DMS153 treated with DMSO at 0.1 percent for 48 hours (cell line): Measurements from ENCODE around the gene ITGB3.
A peak's percentile ranks its signal among the peaks of the same experiment; 100 is the strongest.
"Not testable (repeated sequence)": the region's sequence is repeated elsewhere in the genome, so short reads cannot be mapped to it uniquely, and the experiment has no call there.

Experiments
- DNase-seq: peaks from one replicate; lab custom pipeline; 2025; ENCODE audit not compliant: unreplicated experiment; lab: John Stamatoyannopoulos, UW

Gene ITGB3

DNA sequence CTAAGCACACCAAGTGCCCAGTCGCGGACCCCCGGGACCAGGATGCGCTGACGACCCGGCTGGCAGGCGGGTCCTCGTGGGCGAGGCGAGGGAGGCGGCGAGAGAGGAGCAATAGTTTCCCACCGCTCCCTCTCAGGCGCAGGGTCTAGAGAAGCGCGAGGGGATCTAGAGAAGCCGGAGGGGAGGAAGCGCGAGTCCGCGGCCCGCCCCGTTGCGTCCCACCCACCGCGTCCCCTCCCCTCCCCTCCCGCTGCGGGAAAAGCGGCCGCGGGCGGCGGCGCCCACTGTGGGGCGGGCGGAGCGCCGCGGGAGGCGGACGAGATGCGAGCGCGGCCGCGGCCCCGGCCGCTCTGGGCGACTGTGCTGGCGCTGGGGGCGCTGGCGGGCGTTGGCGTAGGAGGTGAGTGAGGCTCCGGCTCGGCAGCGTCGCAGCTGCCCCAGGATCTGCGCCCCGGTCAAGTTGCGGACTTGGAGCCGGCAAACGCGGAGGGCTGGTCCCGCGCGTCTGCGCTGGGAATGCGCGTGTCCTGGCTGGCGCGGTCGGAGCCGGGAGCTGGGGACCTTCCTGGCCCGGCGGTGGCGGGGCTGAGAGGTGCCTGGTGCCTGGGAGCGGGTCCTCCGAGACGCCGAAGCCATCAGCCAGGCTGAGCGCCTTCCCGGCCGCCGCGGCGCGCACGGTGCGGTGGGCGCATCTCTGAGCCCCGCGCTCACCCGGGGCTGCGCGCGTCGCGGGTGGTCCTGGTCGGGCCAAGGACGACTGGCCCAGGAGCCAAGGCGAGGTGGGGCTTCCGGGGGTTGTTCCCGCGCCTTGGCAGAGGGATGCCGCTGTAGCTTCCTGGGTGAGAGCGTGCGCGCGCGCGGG lies at the start of gene ITGB3:
Gene ITGB3 (plus strand): TSS at position 287 of the 862 bp plus-strand sequence. CDS start 35 bp downstream, at position 322.
- DNase-seq: peak; percentile 15

DNA sequence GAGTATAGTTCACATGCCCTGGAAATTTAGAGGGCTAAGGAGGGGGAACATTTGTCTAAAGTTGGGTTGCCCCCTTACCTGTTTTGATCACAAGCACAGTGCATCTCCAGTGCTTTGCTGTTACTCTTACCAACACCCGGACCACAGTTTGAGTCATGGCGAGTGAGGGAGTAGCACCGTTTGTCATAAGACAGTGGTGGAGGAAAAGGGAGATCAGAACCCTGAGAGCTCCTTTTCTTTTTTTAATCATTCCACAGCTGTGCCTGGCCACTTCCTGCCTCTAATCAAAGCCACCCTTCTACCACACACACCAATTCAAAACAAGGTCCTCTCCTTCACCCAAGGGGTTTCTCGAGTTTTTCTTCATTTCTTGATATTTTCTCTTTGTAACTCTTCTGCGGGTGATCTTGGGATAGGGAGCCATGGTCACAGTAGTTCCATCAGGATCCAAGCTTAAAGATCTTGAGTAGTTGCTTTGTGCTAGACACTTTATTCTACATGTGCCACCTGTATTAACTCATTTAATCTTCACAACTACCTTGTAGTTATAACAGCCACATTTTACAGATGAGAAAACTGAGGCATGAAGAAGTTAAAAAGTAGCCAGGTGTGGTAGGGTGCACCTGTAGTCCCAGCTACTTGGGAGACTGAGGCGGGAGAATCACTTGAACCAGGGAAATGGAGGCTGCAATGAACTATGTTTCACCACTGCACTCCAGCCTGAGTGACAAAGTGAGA lies 49.5 kb upstream of the ITGB3 start:
- no peak for DNase-seq

DNA sequence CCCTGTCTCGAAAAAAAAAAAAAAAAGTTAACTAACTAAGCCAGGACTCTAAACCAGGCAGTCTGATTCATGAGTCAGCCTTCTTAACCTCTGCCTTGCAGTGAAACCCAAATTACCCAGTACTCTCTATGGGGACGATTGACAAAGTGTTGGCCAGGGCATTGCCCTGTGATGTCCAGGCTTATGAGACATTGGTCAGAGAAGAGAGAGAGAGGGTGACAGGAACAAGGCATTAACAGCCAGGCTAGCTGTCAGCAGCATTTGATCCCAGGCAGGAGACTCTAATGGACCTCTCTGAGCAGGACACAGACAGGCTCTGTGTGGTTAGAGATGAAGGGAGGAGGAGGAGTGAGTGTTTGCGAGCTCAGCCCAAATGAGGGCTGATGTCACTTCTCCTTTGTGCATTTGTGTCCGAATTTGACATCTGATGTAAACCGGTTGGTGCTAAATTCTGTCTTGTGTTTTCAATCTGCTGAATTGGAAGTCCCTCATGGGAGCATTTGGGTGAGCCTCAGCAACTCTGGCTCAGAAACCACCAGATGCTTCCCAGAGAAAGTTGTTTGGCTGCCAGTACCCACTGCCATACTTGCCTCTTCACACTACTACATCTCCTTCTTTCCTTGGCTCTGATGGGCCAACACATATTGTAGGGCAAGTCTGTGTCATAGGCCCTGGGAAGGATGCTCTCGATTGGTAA lies 48.8 kb upstream of the ITGB3 start:
- DNase-seq: no peak

DNA sequence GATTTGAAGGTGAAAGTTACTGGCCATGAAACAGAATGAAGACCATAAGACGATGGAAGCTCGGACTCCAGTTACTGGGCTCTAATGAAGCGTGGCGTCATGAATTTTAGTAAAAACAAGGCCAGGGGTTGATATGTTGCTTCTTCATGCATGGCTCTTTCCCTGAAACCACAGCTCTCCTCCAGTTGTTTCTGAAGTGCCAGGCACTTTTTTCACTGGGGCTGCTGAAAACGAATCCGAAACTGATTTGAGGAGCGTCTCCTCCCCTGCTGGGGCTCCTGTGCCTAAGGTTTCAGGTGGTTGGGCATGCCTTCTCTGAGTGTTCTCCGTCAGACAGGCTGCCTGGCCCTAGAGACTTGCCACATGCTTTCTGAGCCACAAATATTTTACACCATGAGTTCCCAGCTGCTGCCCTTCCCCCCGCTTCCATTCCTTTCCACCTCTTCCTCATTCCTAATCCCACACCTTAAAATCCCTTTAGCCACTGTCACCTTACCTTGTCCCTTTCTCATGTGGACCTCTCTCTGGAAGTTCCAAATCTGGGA lies 48.1 kb upstream of the ITGB3 start:
- peak; percentile 47 for DNase-seq

DNA sequence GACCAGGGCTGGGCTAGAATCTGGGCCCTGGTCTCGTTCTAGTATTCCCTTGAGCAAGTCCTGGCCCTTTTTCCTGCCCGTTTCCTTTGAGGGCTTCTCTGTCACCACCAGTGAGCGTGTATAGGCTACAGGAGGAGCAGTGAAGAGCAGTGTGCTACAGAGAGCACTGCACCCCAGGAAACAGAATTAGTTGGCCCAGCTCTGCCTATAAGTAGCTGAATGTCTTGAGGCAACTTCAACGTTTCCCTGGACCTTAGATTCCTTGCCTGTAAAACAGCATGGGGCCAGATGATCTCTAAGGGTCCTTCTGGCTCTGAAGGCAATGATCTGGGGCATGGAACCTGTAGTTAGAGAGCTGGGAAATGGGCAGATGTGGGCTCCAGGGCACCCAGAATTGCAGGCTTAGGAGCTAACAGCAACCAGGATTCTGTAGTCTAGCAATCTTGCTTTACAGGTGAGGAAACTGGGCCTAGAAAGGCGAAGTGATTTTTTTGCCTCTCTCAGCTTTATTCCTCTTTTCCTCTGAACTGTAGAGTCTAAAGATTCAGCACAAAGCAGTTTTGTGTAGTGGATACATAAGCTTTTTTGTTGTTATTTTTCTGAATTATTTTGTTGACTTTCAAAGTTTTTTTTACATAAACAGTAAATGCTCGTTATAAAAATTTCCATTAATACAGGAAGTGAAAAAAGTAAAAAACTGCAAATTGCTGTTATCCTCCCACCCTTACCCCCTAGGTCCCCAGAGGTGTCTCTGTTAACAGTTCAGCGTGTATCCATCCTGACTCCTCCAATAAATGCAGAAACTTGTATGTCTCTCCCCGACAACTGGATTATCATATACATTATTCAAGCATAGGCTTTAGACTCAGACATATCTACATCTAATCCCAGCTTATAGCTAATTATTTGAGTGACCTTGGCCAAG lies 46.2 kb upstream of the ITGB3 start:
- DNase-seq: no peak

DNA sequence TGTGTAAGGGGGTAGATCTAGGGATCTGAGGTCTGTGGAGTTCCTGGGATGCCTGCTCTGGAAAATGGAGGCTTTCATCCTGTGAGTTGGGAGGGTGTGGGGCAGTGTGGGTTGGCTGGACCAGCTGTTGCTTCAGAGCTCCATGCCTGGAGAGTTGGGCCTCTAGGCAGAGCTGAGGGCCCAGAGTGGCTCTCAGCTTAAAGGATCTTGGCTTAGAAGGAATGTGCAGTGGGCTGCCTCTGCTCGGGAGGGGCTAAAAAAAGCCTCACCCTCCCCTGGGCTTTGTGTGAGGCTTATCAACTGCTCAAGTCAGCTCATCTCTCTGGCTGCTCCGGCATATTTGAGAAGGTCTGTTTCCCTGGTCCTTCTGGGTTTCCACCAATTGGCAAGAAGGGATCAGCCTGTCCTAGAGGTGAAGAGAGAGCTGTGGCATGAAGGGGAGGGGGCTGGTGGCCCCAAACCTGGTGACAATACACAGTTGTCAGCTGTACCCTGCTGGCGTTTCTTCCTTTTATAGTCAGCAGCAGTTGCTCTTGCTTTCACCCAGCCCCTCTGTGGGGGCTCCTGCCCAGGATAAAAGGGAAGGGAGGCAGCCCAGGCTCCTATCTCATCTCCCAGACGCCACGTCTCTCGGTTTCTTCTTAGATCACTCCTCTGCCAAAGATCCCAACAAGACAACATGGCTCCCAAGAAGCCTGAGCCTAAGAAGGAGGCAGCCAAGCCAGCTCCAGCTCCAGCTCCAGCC lies 44.7 kb upstream of the ITGB3 start, which contains the start of gene MYL4:
Gene MYL4 (plus strand): TSS at position 605 of the 745 bp plus-strand sequence. CDS start 75 bp downstream, at position 680.
- no peak for DNase-seq

DNA sequence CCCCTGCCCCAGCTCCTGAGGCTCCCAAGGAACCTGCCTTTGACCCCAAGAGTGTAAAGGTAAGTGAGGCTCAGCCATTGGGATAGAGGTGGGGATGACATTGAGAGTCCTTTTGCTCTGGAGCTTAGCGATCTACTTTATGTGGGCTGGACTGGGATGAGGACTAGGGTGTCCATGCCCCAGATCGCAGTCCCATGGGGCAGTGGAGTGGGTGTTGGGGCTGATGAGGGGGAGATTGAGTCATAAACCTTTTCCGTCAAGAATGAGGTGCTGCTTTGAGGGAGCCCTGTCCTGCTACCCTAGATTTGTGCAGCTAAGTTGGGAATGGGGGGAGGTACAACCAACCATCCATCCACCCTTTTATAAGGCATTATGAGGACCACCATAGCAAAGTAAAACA lies 44.1 kb upstream of the ITGB3 start:
- DNase-seq: no peak

DNA sequence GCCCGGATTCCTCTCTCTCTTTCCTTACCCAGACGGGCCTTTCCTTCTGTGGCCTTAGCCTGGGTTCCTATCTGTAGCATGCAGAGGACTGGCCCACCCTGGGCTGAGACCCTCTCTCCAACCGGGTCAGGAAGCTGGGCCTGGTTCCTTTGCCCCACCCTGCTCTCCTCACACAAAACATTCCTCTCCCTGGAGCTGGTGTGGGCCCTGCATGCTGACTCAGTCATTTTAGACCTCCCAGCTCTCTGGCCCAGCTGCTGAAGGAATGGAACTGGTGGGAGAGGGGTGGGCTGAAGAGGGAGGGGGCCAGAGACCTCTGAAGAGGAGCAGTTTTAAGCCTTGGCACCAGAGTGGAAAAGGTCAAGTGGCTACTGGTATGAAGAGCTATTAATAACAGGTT lies 43.5 kb upstream of the ITGB3 start:
- DNase-seq: no peak

DNA sequence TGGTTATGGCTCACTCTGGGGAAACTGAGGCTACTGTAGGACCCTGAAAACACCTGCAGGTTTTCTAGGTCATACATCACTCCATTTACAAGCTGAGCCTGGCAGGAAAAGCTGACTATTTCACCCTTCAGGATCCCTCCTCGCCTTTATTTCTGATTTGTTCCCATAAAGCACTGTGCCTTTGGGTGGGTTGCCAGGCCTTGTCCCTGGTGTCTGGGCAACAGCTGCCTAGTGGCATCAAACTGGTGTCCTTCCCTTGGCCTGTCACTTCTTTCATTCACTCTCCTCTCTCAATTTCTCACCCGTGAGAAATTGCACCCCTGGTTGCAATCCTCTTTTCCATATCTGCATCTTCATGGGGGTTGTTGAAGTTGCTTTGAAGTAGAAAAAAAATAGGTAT lies 42.8 kb upstream of the ITGB3 start:
- no peak for DNase-seq

DNA sequence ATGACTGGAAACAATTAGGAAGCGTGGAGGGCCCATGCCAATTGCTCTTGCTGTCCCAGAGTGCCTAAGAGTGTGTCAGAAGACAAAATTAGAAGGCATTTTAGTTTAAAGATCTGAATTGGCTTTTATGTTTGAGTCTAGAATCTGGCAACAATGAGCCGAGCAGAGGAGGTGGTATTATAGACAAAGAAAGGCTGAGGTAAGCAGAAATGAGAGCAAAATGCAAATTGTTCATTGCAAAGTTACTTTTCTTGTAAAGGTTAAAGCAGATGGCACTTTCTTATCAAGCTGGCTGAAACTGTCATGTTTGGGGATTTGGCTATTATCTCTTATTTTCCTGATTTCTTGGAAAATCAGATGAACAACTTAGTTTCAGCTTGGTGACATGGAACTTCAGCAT lies 41.2 kb upstream of the ITGB3 start:
- no peak for DNase-seq

DNA sequence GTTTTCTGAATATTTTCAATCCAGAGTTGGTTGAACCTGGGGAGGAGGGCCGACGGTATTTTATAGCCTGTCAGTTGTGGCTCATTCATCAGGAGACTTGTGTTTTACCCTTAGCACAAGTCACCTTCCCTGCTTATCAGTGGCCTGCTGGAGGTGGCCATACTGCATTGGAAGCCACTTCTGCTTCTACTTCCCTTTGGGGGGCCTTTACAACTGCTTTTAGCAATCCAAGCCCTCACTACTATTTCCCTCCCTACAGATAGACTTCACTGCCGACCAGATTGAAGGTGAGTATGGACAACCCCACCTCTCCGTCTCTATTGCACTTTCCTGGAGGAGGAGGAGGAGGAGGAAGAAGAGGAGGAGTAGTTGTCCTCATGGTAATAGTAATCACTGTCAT lies 40.1 kb upstream of the ITGB3 start:
- no peak for DNase-seq

DNA sequence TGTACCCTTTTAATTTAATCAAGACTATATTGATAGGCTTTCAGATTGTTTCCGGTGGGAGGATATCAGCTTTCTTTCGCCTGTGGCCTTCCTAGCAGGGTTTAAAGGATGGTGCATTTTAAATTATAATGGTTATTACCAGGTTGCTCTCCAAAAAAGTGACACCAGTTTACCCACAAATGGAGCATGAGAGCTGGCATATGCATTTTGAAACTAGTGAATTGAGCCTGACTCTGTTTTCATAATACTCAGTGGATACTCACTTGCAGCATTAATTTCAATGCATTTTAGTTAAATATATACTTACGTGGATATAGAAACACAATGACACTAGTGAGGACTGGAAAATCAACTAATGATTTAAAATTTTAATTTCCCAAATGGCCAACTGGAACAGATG lies 38.7 kb upstream of the ITGB3 start:
- no peak for DNase-seq

DNA sequence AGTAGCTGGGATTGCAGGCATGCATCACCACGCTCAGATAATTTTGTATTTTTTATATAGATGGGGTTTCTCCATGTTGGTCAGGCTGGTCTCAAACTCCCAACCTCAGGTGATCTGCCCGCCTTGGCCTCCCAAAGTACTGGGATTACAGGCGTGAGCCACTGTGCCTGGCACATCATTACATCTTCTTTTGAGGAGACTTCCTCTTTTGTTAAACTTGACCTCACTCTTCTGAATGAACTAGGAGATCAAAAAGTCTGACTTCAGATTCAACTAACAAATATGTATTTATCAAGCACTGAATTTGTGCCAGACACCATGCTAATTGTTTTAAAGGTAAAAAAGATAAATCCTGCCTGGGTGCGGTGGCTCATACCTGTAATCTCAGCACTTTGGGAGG lies 36.8 kb upstream of the ITGB3 start:
- DNase-seq: not testable (repeated sequence)

DNA sequence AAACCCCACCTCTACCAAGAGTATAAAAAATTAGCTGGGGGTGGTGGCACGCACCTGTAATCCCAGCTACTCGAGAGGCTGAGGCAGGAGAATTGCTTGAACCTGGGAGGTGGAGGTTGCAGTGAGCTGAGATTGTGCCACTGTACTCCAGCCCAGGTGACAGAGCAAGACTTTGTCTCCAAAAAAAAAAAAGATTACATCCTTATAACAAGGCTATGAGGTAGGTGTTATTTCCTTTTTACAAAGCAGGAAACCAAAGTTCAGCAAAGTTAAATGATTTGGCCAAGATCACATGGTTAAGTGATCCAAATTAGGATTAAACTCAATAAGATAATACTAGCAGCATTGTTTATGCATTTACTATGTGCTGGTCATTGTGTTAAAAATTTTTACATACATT lies 36.3 kb upstream of the ITGB3 start:
- DNase-seq: not testable (repeated sequence)

DNA sequence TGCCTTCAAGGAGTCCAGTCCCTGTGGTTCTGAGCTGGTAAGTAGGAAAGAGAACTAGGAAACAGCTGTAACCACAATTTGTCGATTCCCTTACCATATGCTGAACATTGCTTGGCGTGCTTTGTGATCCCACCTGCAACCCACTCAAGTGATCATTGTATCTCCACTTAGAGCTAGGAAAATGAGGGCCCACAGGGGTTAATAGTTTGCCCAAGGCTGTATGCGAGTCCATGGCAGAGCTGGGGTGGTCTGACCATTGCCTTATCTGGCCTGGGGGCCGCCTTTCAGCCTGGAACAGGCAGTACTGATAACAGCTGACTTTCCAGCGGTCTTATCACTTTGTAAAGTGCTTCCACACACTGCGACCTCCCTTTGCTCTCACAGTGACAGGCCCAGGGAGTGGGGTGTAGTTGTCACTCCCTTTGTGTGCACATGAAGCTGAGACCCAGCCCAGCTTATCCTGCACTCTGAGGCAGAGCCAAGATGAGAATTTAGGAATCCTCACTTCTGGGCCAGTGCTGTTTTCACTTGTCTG lies 34.7 kb upstream of the ITGB3 start:
- DNase-seq: no peak

DNA sequence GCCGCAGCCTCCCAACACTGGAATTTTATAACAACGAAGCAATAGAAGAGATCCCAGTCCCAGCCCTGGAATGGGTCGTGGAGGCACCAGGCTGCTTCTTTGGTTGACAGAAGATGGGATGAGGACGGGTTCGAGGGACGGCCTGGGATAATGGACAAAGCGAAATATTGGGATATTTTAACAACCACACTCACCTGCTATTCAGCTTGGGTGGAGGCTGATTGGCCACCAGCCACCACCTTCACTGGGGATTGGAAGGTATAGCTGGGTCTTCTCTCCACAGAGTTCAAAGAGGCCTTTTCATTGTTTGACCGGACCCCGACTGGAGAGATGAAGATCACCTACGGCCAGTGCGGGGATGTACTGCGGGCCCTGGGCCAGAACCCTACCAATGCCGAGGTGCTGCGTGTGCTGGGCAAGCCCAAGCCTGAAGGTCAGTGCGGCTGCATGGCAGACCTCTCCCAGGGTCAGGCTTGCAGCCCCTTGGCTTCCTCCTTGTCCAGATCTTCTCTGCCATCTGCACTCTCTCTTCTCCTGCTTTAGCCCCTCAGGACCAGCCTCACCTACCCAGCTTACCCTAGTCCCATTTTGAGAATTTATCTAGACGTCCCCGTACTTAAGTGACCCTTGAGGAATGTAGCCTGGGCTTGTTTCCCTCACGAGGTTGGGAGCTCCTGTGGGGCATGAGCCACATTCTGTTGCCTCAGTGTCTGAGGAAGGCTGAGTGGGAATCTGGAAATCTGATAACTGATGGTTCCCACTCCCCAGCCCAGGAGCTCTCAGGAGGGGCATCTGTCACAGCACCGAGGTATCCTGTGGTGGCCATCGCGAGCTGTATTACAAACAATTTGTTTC lies 33.8 kb upstream of the ITGB3 start:
- no peak for DNase-seq

DNA sequence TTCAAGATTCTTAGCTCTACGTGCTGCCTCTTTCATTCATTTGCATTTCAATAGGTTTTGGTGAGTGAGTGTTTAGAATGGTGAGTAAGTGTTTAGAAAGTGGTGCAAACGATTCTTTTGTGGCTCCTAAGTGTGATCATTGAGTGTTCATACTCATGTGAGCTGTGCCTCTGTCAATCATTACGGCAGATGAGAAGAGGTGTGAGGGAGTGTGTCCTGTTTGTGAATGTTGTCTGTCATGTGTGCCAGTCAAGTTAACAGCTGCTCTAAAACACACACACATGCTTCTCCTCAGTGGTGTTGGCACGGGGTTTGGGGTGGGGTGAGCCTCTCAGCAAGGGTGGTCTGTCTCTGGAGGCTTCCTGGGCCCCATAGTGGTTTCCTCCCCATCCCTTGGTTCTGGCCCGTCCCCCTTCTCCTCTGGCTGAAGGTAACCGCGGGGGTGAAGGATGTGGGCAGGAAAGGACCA lies 33.1 kb upstream of the ITGB3 start:
- DNase-seq: no peak

DNA sequence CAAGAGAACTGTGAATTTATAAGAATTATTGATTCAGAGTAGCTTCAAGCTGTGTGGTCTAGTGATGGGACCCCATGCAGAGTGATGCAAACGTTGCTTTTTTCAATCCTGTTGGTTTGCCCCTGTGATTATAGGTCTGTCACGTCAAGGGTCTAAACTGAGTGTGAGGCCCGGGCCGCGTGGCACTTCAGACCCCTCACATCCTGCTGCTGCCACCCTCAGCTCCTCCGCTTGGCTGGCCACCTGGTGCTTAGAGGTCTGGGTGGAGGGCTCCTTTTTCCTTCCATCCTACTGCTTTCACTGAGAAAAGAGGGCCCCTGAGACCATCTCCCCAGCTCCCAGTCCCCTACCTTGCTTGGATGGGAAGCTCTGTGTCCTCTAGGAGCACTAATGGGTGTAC lies 32.5 kb upstream of the ITGB3 start:
- DNase-seq: no peak
